BJ (cell line): Measurements from ENCODE around the gene RBBP4. TPM values are rescaled to one million over a fixed set of nuclear protein-coding genes. Genes with fewer than 3 reads are reported as not detected.
"Not testable (repeated sequence)": the region's sequence is repeated elsewhere in the genome, so short reads cannot be mapped to it uniquely, and the experiment has no call there.

ENCODE experiments used
- CTCF ChIA-PET: fragments of 350-600 bp; formaldehyde crosslinking; extraction: SDS; loops from one replicate; lab custom pipeline; 2021; ENCODE audit warnings: antibody characterized with exemption, inconsistent platforms; lab: Yijun Ruan, JAX
- POLR2A ChIA-PET: fragments of 300-600 bp; sonication (Branson Sonifier 250); formaldehyde crosslinking; extraction: SDS; loops from one replicate; lab custom pipeline; 2021; ENCODE audit warnings: antibody characterized with exemption; lab: Charles Lee
- DNase-seq: peaks from one replicate; pipeline ENCODE4 v3.0.0-alpha.2; 2011; ENCODE audit warnings: low read depth
- H3K27me3 ChIP-seq: 2 replicates; pipeline ENCODE4 v1.6.0; 2011; ENCODE audit warnings: low read length; ENCODE audit not compliant: control insufficient read depth, insufficient read depth
- H3K36me3 ChIP-seq: 2 replicates; pipeline ENCODE4 v1.5.1; 2011; ENCODE audit warnings: low read length; ENCODE audit not compliant: control insufficient read depth, insufficient read depth
- H3K4me3 ChIP-seq: 2 replicates; pipeline ENCODE4 v1.5.1; 2011; ENCODE audit warnings: low read depth, mild to moderate bottlenecking, control low read depth, low read length
- polyA plus RNA-seq: library from polyadenylated mRNA; depleted of rRNA; stranded (reverse); fragments of >200 nt; gene quantifications from 2 replicates; pipeline ENCODE4 v1.2.3, GENCODE V29; 2011
- TF ChIP-seq, protein P1 (sequence below): IDR thresholded peaks from 2 replicates; pipeline ENCODE4 v1.5.1; 2011; ENCODE audit warnings: low read depth, mild to moderate bottlenecking, control low read depth, inconsistent platforms, low read length, moderate library complexity; ENCODE audit not compliant: insufficient read depth

The RBBP4 gene
- polyA plus RNA-seq, 1 experiment, result 67.0 TPM

DNA sequence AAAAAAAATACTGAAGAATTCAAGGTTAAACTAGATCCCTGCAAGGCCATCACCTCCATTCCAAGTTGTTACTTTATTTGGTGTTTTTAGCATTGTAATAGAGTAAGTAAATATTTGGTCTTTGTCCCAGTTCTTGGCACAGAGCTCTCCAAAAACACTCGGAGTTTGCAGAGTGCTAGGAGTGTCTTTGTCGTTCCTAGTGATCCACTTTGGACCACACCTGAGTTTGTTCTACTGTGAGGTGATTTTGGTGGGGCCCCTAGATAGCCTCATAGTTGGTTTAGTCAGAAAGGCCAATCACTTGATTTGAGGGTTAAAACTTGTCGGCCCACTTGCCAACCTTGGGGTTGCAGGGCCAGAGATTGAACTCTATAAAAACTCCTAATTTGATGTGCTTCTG, 25.9 kb downstream of the RBBP4 start:
- Histone ChIP-seq H3K27me3 (no peaks in the 10 kb centered on the region), H3K36me3 (peaks cover 14% of the 10 kb centered on the region), H3K4me3 (no peak overlapping the region)
- CTCF ChIA-PET, result interaction anchor here (1.2 kb wide), 1 partner anchor 11 kb away, joined by 4 read pairs; no protein-coding TSS in a partner anchor
- TF ChIP-seq, protein P1, sequence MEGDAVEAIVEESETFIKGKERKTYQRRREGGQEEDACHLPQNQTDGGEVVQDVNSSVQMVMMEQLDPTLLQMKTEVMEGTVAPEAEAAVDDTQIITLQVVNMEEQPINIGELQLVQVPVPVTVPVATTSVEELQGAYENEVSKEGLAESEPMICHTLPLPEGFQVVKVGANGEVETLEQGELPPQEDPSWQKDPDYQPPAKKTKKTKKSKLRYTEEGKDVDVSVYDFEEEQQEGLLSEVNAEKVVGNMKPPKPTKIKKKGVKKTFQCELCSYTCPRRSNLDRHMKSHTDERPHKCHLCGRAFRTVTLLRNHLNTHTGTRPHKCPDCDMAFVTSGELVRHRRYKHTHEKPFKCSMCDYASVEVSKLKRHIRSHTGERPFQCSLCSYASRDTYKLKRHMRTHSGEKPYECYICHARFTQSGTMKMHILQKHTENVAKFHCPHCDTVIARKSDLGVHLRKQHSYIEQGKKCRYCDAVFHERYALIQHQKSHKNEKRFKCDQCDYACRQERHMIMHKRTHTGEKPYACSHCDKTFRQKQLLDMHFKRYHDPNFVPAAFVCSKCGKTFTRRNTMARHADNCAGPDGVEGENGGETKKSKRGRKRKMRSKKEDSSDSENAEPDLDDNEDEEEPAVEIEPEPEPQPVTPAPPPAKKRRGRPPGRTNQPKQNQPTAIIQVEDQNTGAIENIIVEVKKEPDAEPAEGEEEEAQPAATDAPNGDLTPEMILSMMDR, result no peak
- POLR2A ChIA-PET, result interaction anchor here (0.6 kb wide), 1 partner anchor 115 kb away, joined by 3 read pairs; no protein-coding TSS in a partner anchor
- DNase-seq, result no peak

GRCh38 chr1:32679993-32680392, 29.0 kb downstream of the RBBP4 start:
- H3K4me3 ChIP-seq, POLR2A ChIA-PET, H3K27me3 ChIP-seq, H3K36me3 ChIP-seq, DNase-seq: not testable (repeated sequence)
- CTCF ChIA-PET, result interaction anchor here (1.5 kb wide), 1 partner anchor 27 kb away, joined by 4 read pairs; no protein-coding TSS in a partner anchor

DNA sequence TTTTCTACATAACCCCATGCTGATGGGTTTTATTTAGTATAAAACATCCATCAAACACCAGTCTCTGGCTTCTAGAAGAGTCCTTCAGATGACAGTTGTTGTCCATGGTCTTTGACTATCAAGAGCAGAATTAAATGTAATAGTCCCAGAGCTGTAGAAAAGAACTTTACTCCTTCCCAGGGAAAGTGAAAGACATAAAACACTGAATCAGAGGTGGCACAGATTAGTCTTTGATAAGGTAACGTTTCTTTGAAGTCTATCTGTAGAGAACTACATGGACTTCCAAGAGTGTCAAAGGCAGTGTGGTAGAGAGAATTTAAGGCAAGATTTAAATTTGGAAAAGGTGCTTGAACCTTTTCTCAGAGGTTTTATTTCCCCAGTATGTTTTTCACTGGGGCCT, 29.6 kb downstream of the RBBP4 start:
- ChIA-PET POLR2A (no interaction called here), CTCF (no interaction called here)
- peaks cover 7% of the 10 kb centered on the region for H3K36me3 ChIP-seq
- TF ChIP-seq, protein P1, result no peak
- H3K27me3 ChIP-seq, result no peaks in the 10 kb centered on the region
- no peak overlapping the region for H3K4me3 ChIP-seq
- no peak for DNase-seq

- no peak for DNase-seq
- H3K36me3 ChIP-seq, result peaks cover 5% of the 10 kb centered on the region
- H3K27me3 ChIP-seq, result no peaks in the 10 kb centered on the region
- CTCF ChIA-PET, result no interaction called here
- POLR2A ChIA-PET, result no interaction called here
- H3K4me3 ChIP-seq, result no peak overlapping the region
- TF ChIP-seq, protein P1, result no peak
These were observed 30.5 kb downstream of the RBBP4 start for GRCh38 chr1:32681509-32681908.

DNA sequence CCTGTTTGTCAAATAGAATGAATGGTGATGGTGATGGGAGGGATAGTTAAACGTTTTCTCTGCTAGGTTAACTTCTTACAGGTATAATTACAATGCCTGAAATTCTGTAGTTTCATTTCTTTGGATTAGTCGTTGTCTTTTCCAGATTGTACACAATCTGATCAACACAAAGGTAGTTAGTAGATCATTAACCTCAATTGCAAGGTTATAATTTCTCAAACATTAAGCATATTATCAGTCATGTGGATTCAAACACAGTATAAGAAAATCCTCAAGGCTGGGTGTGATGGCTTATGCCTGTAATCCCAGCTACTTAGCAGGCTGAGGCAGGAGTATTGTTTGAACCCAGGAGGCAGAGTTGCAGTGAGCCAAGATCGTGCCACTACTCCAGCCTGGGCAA, 31.0 kb downstream of the RBBP4 start:
- Histone ChIP-seq H3K36me3 (peaks cover 3% of the 10 kb centered on the region), H3K4me3 (no peak overlapping the region), H3K27me3 (no peaks in the 10 kb centered on the region)
- POLR2A ChIA-PET, result no interaction called here
- DNase-seq, result no peak
- TF ChIP-seq, protein P1, result no peak
- CTCF ChIA-PET, result no interaction called here

DNA sequence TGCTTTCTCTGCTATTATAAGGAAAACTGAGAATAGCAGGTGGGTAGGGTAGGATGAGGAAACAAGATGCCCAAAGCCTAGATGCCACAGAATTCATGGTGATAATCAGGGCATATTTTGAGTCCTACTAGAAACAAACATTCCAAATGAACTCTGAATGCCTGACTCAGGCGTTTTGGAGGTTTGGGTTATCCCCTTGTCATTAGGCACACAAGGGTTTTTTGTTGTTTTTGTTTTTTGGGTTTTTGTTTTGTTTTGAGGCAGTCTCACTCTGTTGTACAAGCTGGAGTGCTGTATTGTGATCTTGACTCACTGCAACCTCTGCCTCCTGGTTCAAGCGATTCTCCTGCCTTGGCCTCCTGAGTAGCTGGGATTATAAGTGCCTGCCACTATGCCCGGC, 32.4 kb downstream of the RBBP4 start:
- ChIA-PET CTCF (interaction anchor here (1.4 kb wide), 1 partner anchor 90 kb away, joined by 4 read pairs; no protein-coding TSS in a partner anchor), POLR2A (no interaction called here)
- no peak for DNase-seq
- no peaks in the 10 kb centered on the region for H3K27me3 ChIP-seq
- peaks cover 1% of the 10 kb centered on the region for H3K36me3 ChIP-seq
- TF ChIP-seq, protein P1, result no peak
- H3K4me3 ChIP-seq, result no peak overlapping the region
